Psoas muscle (tissue), 7 donors: ENCODE data around the gene PPM1B. TPM values are rescaled to one million over a fixed set of nuclear protein-coding genes. Genes with fewer than 3 reads are reported as not detected.

Experiments used
- polyA plus RNA-seq, 3 donors: library from polyadenylated mRNA; stranded (reverse); fragments of 200-250 nt; gene quantifications; one replicate each; pipeline ENCODE4 v1.2.3, GENCODE V29; 2013
- total RNA-seq, 4 donors: library from RNA; stranded (reverse); fragmentation: NEBNext Ultra II Directional in 2 of 4; extraction: Animal tissue kit (Norgen Biotek cat#: 25700) in 2 of 4; gene quantifications; one replicate each; pipeline versions ENCODE4 v1.2.1 to v1.2.4, GENCODE V29; 2021 to 2023
- donor health status: healthy with polysubstance abuse.
- donor health status: DM: no; HTN: no; CAD: no; lungs with moderate emphysema.
- donor health status: Bipolar disorder and iron deficiency.
- donor health status: healthy.
- donor health status: DM: no; HTN: no; CAD: no.
- donor health status: DM: no; HTN: no; CAD: no.
- donor health status: DM: yes; HTN: yes; CAD: no.

Gene PPM1B
- total and polyA plus RNA-seq, 7 donors, result 17.4 to 244 (median 112) TPM

Other genes starting within 250 kb of the PPM1B start
- gene LRPPRC, start 172.9 kb upstream of the PPM1B start, total RNA-seq, result 100 to 1,000 TPM; 100 to 198 (median 109) TPM
- gene LRPPRC, start 172.9 kb upstream of the PPM1B start, polyA plus RNA-seq, result 10 to 100 TPM; 47.3 to 80.4 (median 67.4) TPM
- gene SLC3A1, start 106.6 kb downstream of the PPM1B start, total RNA-seq, result under 1 TPM in 1 of 4 donors, not detected in 3; 0.22 TPM
- gene SLC3A1, start 106.6 kb downstream of the PPM1B start, polyA plus RNA-seq, result under 1 TPM; 0.13 to 0.32 (median 0.13) TPM
- 10 to 100 TPM; 44.1 to 66.2 (median 50.0) TPM for gene PREPL, start 192.6 kb downstream of the PPM1B start, total RNA-seq
- gene PREPL, start 192.6 kb downstream of the PPM1B start, polyA plus RNA-seq, result 10 to 100 TPM; 18.4 to 52.4 (median 19.5) TPM
- gene CAMKMT, start 193.1 kb downstream of the PPM1B start, total RNA-seq, result 1 to 10 TPM; 4.5 to 7.3 (median 5.5) TPM
- gene CAMKMT, start 193.1 kb downstream of the PPM1B start, polyA plus RNA-seq, result 1 to 10 TPM; 2.8 to 4.3 (median 3.3) TPM